Measurements from ENCODE around the gene ARHGAP44. TPM values are rescaled to one million over a fixed set of nuclear protein-coding genes. Genes with fewer than 3 reads are reported as not detected.

Gene ARHGAP44
- total RNA-seq, 1 donor, result 2.3 TPM

DNA sequence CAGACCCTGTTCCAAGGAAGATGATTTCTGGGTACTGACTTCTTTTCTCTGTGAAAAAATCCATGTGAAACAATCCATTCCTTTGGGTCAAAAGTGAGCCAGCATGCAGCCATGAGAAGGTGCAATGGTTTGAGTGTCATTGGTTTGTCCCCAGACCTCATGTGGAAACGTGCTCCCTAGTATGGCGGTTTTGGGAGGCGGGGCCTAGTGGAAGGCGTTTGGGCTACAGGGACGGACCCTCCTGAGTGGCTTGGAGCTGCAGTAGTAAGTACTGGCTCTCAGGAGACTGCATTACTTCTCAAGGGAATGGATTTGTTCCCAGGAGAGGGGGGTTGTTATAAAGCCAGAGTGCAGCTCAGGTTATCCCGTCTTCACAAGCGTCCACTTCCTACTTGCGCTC lies 209.2 kb downstream of the ARHGAP44 start:
- H3K4me3 ChIP-seq (ENCODE audit: low read depth, low read length), result no peak overlapping the region
- TF ChIP-seq, protein P1, sequence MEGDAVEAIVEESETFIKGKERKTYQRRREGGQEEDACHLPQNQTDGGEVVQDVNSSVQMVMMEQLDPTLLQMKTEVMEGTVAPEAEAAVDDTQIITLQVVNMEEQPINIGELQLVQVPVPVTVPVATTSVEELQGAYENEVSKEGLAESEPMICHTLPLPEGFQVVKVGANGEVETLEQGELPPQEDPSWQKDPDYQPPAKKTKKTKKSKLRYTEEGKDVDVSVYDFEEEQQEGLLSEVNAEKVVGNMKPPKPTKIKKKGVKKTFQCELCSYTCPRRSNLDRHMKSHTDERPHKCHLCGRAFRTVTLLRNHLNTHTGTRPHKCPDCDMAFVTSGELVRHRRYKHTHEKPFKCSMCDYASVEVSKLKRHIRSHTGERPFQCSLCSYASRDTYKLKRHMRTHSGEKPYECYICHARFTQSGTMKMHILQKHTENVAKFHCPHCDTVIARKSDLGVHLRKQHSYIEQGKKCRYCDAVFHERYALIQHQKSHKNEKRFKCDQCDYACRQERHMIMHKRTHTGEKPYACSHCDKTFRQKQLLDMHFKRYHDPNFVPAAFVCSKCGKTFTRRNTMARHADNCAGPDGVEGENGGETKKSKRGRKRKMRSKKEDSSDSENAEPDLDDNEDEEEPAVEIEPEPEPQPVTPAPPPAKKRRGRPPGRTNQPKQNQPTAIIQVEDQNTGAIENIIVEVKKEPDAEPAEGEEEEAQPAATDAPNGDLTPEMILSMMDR (IDR thresholded peaks at IDR 0.05; ENCODE audit: insufficient read depth, low read length), result no peak
- DNase-seq (ENCODE audit: low read depth), result no peak

DNA sequence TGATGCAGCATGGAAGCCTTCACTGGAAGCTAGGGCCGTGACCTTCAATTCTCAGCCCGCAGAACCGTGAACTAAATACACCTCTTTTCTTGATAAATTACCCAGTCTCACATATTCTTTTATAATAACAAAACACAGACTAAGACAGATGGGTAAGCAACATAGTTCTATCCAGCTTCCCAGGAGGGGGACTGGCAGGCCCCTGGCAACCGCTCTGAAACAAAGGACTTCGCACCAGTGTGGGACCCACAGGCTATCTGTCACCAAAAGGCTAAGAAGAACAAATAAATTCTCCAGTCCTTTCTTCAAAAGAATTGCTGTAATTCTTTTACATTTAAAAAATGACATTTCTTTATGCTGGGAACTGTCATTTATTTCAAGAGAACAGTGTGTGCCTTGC lies 209.6 kb downstream of the ARHGAP44 start:
- no peak for DNase-seq (ENCODE audit: low read depth)
- no peak overlapping the region for H3K4me3 ChIP-seq (ENCODE audit: low read depth, low read length)
- TF ChIP-seq, protein P1 (IDR thresholded peaks at IDR 0.05; ENCODE audit: insufficient read depth, low read length), result no peak

- TF ChIP-seq, protein P1 (IDR thresholded peaks at IDR 0.05; ENCODE audit: insufficient read depth, low read length), result no peak
- no peak for DNase-seq (ENCODE audit: low read depth)
- no peak overlapping the region for H3K4me3 ChIP-seq (ENCODE audit: low read depth, low read length)
Observed at GRCh38 chr17:13000561-13000960, 211.3 kb downstream of the ARHGAP44 start.

GRCh38 chr17:13001991-13002615 lies 212.8 kb downstream of the ARHGAP44 start:
- peak; percentile 16 for DNase-seq (ENCODE audit: low read depth)
- no peak overlapping the region for H3K4me3 ChIP-seq (ENCODE audit: low read depth, low read length)
- TF ChIP-seq, protein P1 (IDR thresholded peaks at IDR 0.05; ENCODE audit: insufficient read depth, low read length), result no peak

GRCh38 chr17:13002761-13003453 lies 213.6 kb downstream of the ARHGAP44 start:
- TF ChIP-seq, protein P1 (IDR thresholded peaks at IDR 0.05; ENCODE audit: insufficient read depth, low read length), result peak; percentile 69
- DNase-seq (ENCODE audit: low read depth), result peak; percentile 86
- H3K4me3 ChIP-seq (ENCODE audit: low read depth, low read length), result no peak overlapping the region

DNA sequence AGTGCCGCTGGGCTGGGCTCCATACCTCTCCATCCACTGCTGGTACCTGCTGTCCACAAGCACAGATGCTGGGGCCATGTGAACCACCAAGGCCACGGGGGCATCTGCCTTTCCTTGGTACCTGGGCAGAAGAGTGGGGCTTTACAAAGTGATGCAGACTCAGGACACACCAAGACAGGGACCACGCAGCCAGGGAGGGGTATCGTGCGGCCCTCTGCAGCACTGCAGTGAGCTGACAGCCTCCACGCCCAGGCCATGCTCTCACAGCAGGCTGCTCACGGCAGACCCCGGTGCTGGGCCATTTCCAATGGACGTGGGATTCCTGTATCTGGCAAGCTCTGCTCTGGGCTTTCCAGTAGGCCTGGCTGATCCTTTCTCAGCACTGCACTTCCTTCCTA lies 214.2 kb downstream of the ARHGAP44 start:
- TF ChIP-seq, protein P1 (IDR thresholded peaks at IDR 0.05; ENCODE audit: insufficient read depth, low read length), result no peak
- no peak overlapping the region for H3K4me3 ChIP-seq (ENCODE audit: low read depth, low read length)
- no peak for DNase-seq (ENCODE audit: low read depth)
